Measurements from ENCODE around the gene FOXS1. TPM values are rescaled to one million over a fixed set of nuclear protein-coding genes. Genes with fewer than 3 reads are reported as not detected.

Gene FOXS1
- total RNA-seq, 1 donor from 2014 or later: 5.9 TPM

GRCh38 chr20:31824554-31825313, 20.7 kb downstream of the FOXS1 start:
- H3K36me3 ChIP-seq (ENCODE audit: control insufficient read depth, insufficient read depth, low read length): no peaks in the 10 kb centered on the region
- no peaks in the 10 kb centered on the region for H3K27me3 ChIP-seq (ENCODE audit: control insufficient read depth, insufficient read depth, low read length)
- no peak overlapping the region for H3K4me3 ChIP-seq (ENCODE audit: low read depth, low read length)
- TF ChIP-seq CTCF (IDR thresholded peaks at IDR 0.05; ENCODE audit: insufficient read depth, low read length, poor library complexity, severe bottlenecking): no peak
- no peak for DNase-seq (ENCODE audit: low read depth)

DNA sequence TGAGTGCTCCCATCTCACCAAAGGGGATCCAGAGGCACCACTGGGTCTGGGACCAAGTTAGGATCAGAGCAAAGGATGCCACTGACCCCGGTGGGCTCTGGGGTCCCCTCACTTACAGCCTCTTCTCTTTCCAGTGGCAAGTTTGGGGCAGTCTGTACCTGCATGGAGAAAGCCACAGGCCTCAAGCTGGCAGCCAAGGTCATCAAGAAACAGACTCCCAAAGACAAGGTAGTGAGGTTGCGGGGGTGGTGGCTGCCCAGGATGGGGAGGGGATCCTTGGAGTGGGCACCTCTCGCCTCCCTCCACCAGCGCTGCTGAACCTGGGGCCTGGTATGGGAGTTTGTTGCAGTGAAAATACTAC, 21.3 kb downstream of the FOXS1 start:
- no peak for DNase-seq (ENCODE audit: low read depth)
- H3K36me3 ChIP-seq (ENCODE audit: control insufficient read depth, insufficient read depth, low read length): no peaks in the 10 kb centered on the region
- TF ChIP-seq CTCF (IDR thresholded peaks at IDR 0.05; ENCODE audit: insufficient read depth, low read length, poor library complexity, severe bottlenecking): no peak
- no peak overlapping the region for H3K4me3 ChIP-seq (ENCODE audit: low read depth, low read length)
- no peaks in the 10 kb centered on the region for H3K27me3 ChIP-seq (ENCODE audit: control insufficient read depth, insufficient read depth, low read length)

DNA sequence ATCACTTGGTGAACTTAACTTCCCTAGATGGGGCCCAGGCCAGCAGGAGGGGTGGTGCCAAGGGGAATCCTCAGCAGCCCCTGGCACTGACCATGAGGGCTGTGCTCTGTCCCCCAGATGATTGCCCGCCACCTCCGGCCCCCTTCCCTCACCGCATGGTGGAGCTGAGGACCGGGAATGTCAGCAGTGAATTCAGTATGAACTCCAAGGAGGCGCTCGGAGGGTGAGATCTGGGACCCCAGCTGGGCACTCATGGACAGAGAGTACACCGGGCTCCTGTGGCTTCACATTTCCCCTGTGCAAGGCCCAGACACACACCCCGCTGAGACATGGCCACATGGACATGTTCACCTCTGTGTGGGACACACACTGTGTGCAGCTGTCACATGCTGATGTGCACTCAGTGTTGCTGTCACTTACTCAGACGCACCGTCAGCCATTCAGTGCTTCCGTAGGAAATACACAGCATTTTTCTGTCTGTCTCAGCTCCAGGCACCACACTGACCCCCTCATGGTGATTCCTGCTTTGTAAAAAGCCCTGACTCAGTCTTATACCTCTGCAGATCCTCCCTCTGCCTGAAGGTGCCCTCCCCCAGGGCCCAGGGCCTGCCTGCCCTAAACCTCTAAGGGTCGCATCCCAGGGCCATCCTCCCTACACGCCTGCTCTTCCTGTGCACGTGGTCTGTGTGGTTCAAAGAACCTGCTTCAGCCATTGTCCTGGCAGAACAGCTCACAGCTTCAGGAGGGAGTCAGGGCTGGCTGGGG, 21.9 kb downstream of the FOXS1 start:
- H3K36me3 ChIP-seq (ENCODE audit: control insufficient read depth, insufficient read depth, low read length): no peaks in the 10 kb centered on the region
- H3K27me3 ChIP-seq (ENCODE audit: control insufficient read depth, insufficient read depth, low read length): no peaks in the 10 kb centered on the region
- H3K4me3 ChIP-seq (ENCODE audit: low read depth, low read length): no peak overlapping the region
- TF ChIP-seq CTCF (IDR thresholded peaks at IDR 0.05; ENCODE audit: insufficient read depth, low read length, poor library complexity, severe bottlenecking): no peak
- DNase-seq (ENCODE audit: low read depth): no peak

DNA sequence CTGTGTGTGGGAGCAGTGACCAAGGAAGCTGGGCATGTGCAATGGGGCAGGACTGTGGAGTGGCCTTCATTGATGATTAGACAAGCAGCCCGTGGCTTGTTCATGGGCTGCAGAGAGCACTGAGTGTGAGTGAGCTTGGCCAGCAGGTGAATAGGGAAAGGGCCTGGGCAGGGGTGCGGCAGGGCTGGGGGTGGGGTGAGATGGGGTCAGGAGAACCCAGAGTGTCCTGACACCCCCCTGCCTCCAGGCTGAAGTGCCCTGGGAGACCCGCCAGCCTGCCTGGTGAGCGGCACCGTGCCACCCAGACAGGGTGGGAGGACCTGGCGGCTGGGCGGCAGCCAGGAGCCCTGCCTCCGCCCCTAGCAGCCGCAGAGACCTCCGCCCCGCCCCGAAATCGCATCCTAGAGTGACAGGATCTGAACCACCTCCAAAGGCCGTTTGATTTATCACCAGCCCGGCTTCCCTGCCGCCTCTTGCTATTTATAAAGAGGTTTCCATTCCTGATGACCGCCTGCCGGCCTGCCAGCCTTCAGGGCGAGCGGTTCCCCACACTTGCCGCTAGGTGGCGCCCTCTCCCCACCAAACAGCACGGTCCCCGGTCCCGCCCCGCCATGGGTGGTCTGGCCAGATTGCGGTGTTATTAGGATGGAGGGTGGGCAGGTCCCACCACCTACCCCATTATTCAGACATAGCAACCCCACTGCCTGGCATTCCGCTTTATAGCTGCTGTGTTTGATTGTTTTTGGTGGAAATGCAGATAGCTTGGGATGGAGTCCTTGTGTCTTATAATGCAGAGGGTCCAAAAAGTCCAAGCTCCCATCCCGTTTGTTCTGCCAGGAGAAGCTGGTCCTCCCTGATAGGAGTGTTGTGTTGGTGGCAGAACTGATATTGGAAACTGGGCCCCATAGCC, 22.7 kb downstream of the FOXS1 start:
- H3K27me3 ChIP-seq (ENCODE audit: control insufficient read depth, insufficient read depth, low read length): no peaks in the 10 kb centered on the region
- DNase-seq (ENCODE audit: low read depth): no peak
- H3K36me3 ChIP-seq (ENCODE audit: control insufficient read depth, insufficient read depth, low read length): no peaks in the 10 kb centered on the region
- H3K4me3 ChIP-seq (ENCODE audit: low read depth, low read length): peak overlapping the region; percentile 18
- peak; percentile 94 for TF ChIP-seq CTCF (IDR thresholded peaks at IDR 0.05; ENCODE audit: insufficient read depth, low read length, poor library complexity, severe bottlenecking)

DNA sequence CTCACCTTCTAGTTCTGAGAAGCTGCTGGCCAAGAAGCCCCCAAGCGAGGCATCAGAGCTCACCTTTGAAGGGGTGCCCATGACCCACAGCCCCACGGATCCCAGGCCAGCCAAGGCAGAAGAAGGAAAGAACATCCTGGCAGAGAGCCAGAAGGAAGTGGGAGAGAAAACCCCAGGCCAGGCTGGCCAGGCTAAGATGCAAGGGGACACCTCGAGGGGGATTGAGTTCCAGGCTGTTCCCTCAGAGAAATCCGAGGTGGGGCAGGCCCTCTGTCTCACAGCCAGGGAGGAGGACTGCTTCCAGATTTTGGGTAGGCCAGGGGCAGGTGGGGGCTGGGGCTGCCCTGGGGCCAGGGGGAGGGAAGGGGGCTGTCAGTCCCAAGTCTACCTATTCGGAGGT, 24.0 kb downstream of the FOXS1 start:
- no peak for DNase-seq (ENCODE audit: low read depth)
- H3K27me3 ChIP-seq (ENCODE audit: control insufficient read depth, insufficient read depth, low read length): no peaks in the 10 kb centered on the region
- H3K36me3 ChIP-seq (ENCODE audit: control insufficient read depth, insufficient read depth, low read length): no peaks in the 10 kb centered on the region
- no peak overlapping the region for H3K4me3 ChIP-seq (ENCODE audit: low read depth, low read length)
- no peak for TF ChIP-seq CTCF (IDR thresholded peaks at IDR 0.05; ENCODE audit: insufficient read depth, low read length, poor library complexity, severe bottlenecking)
